ENCODE results near the gene DNAH8.

DNA sequence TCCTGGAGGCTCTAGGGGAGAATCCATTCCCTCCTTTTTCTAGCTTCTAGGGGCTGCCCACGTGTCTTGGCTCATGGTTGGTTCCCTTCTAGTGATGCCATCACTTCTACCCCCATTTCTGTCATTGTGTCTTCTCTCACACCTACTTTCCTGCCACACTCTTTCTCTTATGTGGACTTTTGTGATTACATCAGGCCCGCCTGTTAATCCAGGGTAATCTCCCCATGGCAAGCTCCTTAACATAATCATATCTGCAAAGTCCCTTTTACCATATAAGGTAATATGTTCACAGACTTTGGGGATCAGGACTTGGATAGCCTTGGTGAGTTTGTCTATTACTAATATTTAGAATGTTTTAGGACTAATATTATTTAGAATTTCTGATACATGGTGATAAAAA is 111.9 kb downstream of the DNAH8 start:
- no peak for TF ChIP-seq POLR2AphosphoS5 (IDR thresholded peaks at IDR 0.05; ENCODE audit: low read depth, low read length)
- TF ChIP-seq, protein P1, sequence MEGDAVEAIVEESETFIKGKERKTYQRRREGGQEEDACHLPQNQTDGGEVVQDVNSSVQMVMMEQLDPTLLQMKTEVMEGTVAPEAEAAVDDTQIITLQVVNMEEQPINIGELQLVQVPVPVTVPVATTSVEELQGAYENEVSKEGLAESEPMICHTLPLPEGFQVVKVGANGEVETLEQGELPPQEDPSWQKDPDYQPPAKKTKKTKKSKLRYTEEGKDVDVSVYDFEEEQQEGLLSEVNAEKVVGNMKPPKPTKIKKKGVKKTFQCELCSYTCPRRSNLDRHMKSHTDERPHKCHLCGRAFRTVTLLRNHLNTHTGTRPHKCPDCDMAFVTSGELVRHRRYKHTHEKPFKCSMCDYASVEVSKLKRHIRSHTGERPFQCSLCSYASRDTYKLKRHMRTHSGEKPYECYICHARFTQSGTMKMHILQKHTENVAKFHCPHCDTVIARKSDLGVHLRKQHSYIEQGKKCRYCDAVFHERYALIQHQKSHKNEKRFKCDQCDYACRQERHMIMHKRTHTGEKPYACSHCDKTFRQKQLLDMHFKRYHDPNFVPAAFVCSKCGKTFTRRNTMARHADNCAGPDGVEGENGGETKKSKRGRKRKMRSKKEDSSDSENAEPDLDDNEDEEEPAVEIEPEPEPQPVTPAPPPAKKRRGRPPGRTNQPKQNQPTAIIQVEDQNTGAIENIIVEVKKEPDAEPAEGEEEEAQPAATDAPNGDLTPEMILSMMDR (IDR thresholded peaks at IDR 0.05), result no peak
- TF ChIP-seq, protein P2, sequence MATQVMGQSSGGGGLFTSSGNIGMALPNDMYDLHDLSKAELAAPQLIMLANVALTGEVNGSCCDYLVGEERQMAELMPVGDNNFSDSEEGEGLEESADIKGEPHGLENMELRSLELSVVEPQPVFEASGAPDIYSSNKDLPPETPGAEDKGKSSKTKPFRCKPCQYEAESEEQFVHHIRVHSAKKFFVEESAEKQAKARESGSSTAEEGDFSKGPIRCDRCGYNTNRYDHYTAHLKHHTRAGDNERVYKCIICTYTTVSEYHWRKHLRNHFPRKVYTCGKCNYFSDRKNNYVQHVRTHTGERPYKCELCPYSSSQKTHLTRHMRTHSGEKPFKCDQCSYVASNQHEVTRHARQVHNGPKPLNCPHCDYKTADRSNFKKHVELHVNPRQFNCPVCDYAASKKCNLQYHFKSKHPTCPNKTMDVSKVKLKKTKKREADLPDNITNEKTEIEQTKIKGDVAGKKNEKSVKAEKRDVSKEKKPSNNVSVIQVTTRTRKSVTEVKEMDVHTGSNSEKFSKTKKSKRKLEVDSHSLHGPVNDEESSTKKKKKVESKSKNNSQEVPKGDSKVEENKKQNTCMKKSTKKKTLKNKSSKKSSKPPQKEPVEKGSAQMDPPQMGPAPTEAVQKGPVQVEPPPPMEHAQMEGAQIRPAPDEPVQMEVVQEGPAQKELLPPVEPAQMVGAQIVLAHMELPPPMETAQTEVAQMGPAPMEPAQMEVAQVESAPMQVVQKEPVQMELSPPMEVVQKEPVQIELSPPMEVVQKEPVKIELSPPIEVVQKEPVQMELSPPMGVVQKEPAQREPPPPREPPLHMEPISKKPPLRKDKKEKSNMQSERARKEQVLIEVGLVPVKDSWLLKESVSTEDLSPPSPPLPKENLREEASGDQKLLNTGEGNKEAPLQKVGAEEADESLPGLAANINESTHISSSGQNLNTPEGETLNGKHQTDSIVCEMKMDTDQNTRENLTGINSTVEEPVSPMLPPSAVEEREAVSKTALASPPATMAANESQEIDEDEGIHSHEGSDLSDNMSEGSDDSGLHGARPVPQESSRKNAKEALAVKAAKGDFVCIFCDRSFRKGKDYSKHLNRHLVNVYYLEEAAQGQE (IDR thresholded peaks at IDR 0.05; ENCODE audit: insufficient read depth in 1 of 2, low read depth in 2 of 2, low read length in 1 of 2), result no peak
- TF ChIP-seq TCF7L2 (IDR thresholded peaks at IDR 0.05; ENCODE audit: low read depth, low read length), result no peak
- no peak for TF ChIP-seq SIN3A (IDR thresholded peaks at IDR 0.05; ENCODE audit: borderline replicate concordance, insufficient read depth, low read depth, low read length)

Data from Panc1 (cell line).